ENCODE data around the gene CYP51A1. TPM values are rescaled to one million over a fixed set of nuclear protein-coding genes. Genes with fewer than 3 reads are reported as not detected.

Gene CYP51A1
- total RNA-seq, 3 donors from 2014 or later: 73.2 to 181 (median 133) TPM

GRCh38 chr7:92071032-92071431, 63.2 kb downstream of the CYP51A1 start:
- Histone ChIP-seq H3K4me1 (ENCODE audit: low read depth) (peaks cover 23% of the 10 kb centered on the region), H3K4me3 (no peak overlapping the region), H3K36me3 (ENCODE audit: low read depth) (no peaks in the 10 kb centered on the region), H3K9me3 (no peaks in the 10 kb centered on the region)
- TF ChIP-seq, protein P1, sequence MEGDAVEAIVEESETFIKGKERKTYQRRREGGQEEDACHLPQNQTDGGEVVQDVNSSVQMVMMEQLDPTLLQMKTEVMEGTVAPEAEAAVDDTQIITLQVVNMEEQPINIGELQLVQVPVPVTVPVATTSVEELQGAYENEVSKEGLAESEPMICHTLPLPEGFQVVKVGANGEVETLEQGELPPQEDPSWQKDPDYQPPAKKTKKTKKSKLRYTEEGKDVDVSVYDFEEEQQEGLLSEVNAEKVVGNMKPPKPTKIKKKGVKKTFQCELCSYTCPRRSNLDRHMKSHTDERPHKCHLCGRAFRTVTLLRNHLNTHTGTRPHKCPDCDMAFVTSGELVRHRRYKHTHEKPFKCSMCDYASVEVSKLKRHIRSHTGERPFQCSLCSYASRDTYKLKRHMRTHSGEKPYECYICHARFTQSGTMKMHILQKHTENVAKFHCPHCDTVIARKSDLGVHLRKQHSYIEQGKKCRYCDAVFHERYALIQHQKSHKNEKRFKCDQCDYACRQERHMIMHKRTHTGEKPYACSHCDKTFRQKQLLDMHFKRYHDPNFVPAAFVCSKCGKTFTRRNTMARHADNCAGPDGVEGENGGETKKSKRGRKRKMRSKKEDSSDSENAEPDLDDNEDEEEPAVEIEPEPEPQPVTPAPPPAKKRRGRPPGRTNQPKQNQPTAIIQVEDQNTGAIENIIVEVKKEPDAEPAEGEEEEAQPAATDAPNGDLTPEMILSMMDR (IDR thresholded peaks at IDR 0.05): no peak
- intact Hi-C loops (cut with DNase I, micrococcal nuclease): no loop called here
- peak; percentile 99 for ATAC-seq
- DNase-seq: peak in 1 of 3 donors; percentile 66

DNA sequence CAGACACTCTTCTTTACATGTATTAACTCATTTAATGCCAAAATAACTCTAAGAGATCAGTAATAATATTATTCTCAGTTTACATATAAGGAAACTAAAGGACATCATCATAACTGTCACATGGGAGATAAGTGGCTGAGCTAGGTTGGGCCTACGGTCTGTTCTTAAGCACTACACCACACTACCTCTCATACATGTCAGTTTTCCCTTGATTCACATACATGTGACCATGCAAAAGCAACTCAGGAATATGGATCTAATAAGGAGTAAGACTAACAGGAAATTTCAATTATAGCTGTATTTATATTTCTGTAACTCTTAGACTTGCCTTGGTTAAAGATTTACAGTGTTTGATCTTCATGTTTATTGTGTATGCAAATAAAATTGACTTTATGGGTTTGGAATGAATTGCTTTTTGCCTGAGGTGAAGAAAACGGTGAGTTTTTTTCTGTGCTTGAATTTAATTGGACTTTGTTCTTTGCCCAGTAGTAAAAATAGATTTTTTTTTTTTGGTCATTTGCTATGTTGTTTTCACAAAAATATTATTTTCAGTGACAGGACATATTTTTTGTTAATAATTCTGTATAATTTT, 69.7 kb downstream of the CYP51A1 start:
- ATAC-seq (peak; percentile 81), DNase-seq (no peak)
- H3K36me3 ChIP-seq (ENCODE audit: low read depth): no peaks in the 10 kb centered on the region
- peaks cover 43% of the 10 kb centered on the region for H3K4me1 ChIP-seq (ENCODE audit: low read depth)
- TF ChIP-seq, protein P1 (IDR thresholded peaks at IDR 0.05): no peak
- intact Hi-C loops (cut with DNase I, micrococcal nuclease): no loop called here
- H3K9me3 ChIP-seq: no peaks in the 10 kb centered on the region
- no peak overlapping the region for H3K4me3 ChIP-seq

Other genes with a start within 250 kb of the CYP51A1 start
- 100 to 1,000 TPM; 119 to 206 (median 137) TPM for gene AKAP9, start 193.6 kb downstream of the CYP51A1 start, total RNA-seq
- under 1 TPM in 1 of 3 donors, not detected in 2; 0.09 TPM for gene LRRD1, start 44.7 kb upstream of the CYP51A1 start, total RNA-seq
- gene KRIT1, start 111.4 kb upstream of the CYP51A1 start, total RNA-seq: 10 to 100 TPM; 34.9 to 45.9 (median 37.9) TPM
- 10 to 100 TPM; 34.7 to 74.8 (median 40.9) TPM for gene ANKIB1, start 111.5 kb upstream of the CYP51A1 start, total RNA-seq

Data from mucosa of descending colon (tissue), 3 donors.